Stimulated activated CD4-positive, alpha-beta T cell treated with anti-CD3 and anti-CD28 coated beads, Interleukin-1b, Interleukin-23, amount 100 ng/mL, for 1 hour (primary cell): ENCODE measurements around the gene RHCG.

Experiments used
- DNase-seq, 2 donors: peaks; one replicate each; pipeline ENCODE4 v3.0.0-alpha.2; 2020; ENCODE audit warnings: low read depth in 2 of 2

Gene RHCG

GRCh38 chr15:89496155-89497098 is at the start of gene RHCG:
Gene RHCG (minus strand): TSS chr15:89496583. CDS start chr15:89496544, 39 bp downstream.
- DNase-seq, result no peak

GRCh38 chr15:89543389-89543788 is 47.0 kb upstream of the RHCG start:
- DNase-seq, result no peak

- DNase-seq, result no peak
Observed at GRCh38 chr15:89542369-89542768, 46.0 kb upstream of the RHCG start.

GRCh38 chr15:89539027-89539426 is 42.6 kb upstream of the RHCG start:
- DNase-seq, result no peak

- no peak for DNase-seq
Observed at GRCh38 chr15:89533861-89534544, 37.6 kb upstream of the RHCG start.

GRCh38 chr15:89531796-89532537 is 35.6 kb upstream of the RHCG start:
- no peak for DNase-seq

- DNase-seq, result no peak
Observed at GRCh38 chr15:89530976-89531375, 34.6 kb upstream of the RHCG start.

GRCh38 chr15:89528757-89529352 is 32.5 kb upstream of the RHCG start:
- no peak for DNase-seq

GRCh38 chr15:89526601-89527441 is 30.4 kb upstream of the RHCG start:
- DNase-seq, result no peak

GRCh38 chr15:89526181-89526580 is 29.8 kb upstream of the RHCG start:
- DNase-seq, result no peak

GRCh38 chr15:89524184-89524583 is 27.8 kb upstream of the RHCG start:
- no peak for DNase-seq

GRCh38 chr15:89523101-89523500 is 26.7 kb upstream of the RHCG start:
- DNase-seq, result no peak

GRCh38 chr15:89521605-89522004 is 25.2 kb upstream of the RHCG start:
- DNase-seq, result no peak

GRCh38 chr15:89515477-89515876 is 19.1 kb upstream of the RHCG start:
- DNase-seq, result no peak

GRCh38 chr15:89514596-89515406 is 18.4 kb upstream of the RHCG start:
- no peak for DNase-seq

- no peak for DNase-seq
Observed at GRCh38 chr15:89514186-89514585, 17.8 kb upstream of the RHCG start.

GRCh38 chr15:89513284-89513683 is 16.9 kb upstream of the RHCG start:
- DNase-seq, result no peak

- no peak for DNase-seq
Observed at GRCh38 chr15:89512631-89513030, 16.2 kb upstream of the RHCG start.

- no peak for DNase-seq
Observed at GRCh38 chr15:89506026-89506686, 9.8 kb upstream of the RHCG start.

- DNase-seq, result no peak
Observed at GRCh38 chr15:89504166-89504565, 7.8 kb upstream of the RHCG start.
